ENCODE results near the gene TBC1D22A.

- no peak for TF ChIP-seq CTCF (IDR thresholded peaks at IDR 0.05; ENCODE audit: low read length)
- no peak for TF ChIP-seq EZH2phosphoT487 (IDR thresholded peaks at IDR 0.05; ENCODE audit: low read length)
- no peak for TF ChIP-seq EZH2 (optimal IDR thresholded peaks at IDR 0.05; ENCODE audit: low read depth, low read length)
Measured at GRCh38 chr22:46732513-46732912, 29.9 kb upstream of the TBC1D22A start.
